ENCODE results near the gene MAN1C1. TPM values are rescaled to one million over a fixed set of nuclear protein-coding genes. Genes with fewer than 3 reads are reported as not detected.

MAN1C1 gene
- total RNA-seq, 1 experiment from 2014 or later: 1.5 TPM

GRCh38 chr1:25683177-25683576 is 66.6 kb downstream of the MAN1C1 start:
- Histone ChIP-seq H3K36me3 (ENCODE audit: control insufficient read depth, insufficient read depth, low read length) (no peaks in the 10 kb centered on the region), H3K4me3 (ENCODE audit: low read depth in 2 of 2, low read length in 2 of 2) (no peak overlapping the region), H3K4me1 (ENCODE audit: control insufficient read depth, insufficient read depth, low read length) (no peaks in the 10 kb centered on the region), H3K27me3 (ENCODE audit: control insufficient read depth, insufficient read depth, low read length) (no peaks in the 10 kb centered on the region; the same call in none of the 2 replicates), H3K27ac (ENCODE audit: low read length) (no peak overlapping the region), H3K9me3 (ENCODE audit: control insufficient read depth, insufficient read depth, low read depth, low read length) (no peaks in the 10 kb centered on the region)
- ATAC-seq: no peak
- ChIA-PET CTCF (no interaction called here), POLR2A (no interaction called here)
- TF ChIP-seq TCF7L2 (IDR thresholded peaks at IDR 0.05; ENCODE audit: low read depth, low read length): no peak
- TF ChIP-seq SIN3A (IDR thresholded peaks at IDR 0.05; ENCODE audit: borderline replicate concordance, insufficient read depth, low read depth, low read length): no peak
- no peak for TF ChIP-seq POLR2AphosphoS5 (IDR thresholded peaks at IDR 0.05; ENCODE audit: low read depth, low read length)
- TF ChIP-seq, protein P1, sequence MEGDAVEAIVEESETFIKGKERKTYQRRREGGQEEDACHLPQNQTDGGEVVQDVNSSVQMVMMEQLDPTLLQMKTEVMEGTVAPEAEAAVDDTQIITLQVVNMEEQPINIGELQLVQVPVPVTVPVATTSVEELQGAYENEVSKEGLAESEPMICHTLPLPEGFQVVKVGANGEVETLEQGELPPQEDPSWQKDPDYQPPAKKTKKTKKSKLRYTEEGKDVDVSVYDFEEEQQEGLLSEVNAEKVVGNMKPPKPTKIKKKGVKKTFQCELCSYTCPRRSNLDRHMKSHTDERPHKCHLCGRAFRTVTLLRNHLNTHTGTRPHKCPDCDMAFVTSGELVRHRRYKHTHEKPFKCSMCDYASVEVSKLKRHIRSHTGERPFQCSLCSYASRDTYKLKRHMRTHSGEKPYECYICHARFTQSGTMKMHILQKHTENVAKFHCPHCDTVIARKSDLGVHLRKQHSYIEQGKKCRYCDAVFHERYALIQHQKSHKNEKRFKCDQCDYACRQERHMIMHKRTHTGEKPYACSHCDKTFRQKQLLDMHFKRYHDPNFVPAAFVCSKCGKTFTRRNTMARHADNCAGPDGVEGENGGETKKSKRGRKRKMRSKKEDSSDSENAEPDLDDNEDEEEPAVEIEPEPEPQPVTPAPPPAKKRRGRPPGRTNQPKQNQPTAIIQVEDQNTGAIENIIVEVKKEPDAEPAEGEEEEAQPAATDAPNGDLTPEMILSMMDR (IDR thresholded peaks at IDR 0.05): no peak
- no peak for TF ChIP-seq REST (IDR thresholded peaks at IDR 0.05; ENCODE audit: insufficient read depth in 1 of 2, low read depth in 2 of 2, low read length in 1 of 2)
- BruUV-seq (replicated peaks): no TSS peak
- DNase-seq (ENCODE audit: low read depth, low spot score): no peak
- intact Hi-C loops (cut with micrococcal nuclease; ENCODE audit: unreplicated experiment): no loop called here
- in situ Hi-C loops (cut with HindIII; ENCODE audit: low pct_unique_long_range_greater_than_20kb, low sequenced_read_pairs): no loop called here

DNA sequence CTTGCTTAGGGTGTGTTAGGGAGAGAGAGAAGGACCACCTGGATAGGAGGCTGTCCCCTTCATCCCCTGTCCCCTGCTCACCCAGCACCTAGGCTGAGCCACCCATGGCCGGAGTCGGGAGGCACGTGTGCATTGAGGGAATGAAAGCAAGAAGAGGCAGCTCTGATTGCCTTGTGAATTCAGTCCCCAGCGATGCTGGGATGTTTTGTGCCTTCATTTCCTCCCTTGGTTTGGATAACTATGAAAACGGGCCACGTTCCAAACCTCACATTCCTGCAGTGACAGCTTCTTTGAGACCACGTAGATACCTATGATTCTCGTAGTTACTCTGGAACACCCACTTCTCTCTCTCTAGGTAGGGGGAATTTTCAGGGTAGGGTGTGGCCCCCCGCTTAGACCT is 67.1 kb downstream of the MAN1C1 start:
- no peaks in the 10 kb centered on the region for H3K36me3 ChIP-seq (ENCODE audit: control insufficient read depth, insufficient read depth, low read length)
- ATAC-seq (no peak), DNase-seq (ENCODE audit: low read depth, low spot score) (no peak)
- no peak overlapping the region for H3K4me3 ChIP-seq (ENCODE audit: low read depth in 2 of 2, low read length in 2 of 2)
- TF ChIP-seq POLR2AphosphoS5 (IDR thresholded peaks at IDR 0.05; ENCODE audit: low read depth, low read length): no peak
- no peak for TF ChIP-seq TCF7L2 (IDR thresholded peaks at IDR 0.05; ENCODE audit: low read depth, low read length)
- no peak for TF ChIP-seq REST (IDR thresholded peaks at IDR 0.05; ENCODE audit: insufficient read depth in 1 of 2, low read depth in 2 of 2, low read length in 1 of 2)
- TF ChIP-seq, protein P1 (IDR thresholded peaks at IDR 0.05): no peak
- TF ChIP-seq SIN3A (IDR thresholded peaks at IDR 0.05; ENCODE audit: borderline replicate concordance, insufficient read depth, low read depth, low read length): no peak
- in situ Hi-C loops (cut with HindIII; ENCODE audit: low pct_unique_long_range_greater_than_20kb, low sequenced_read_pairs) (no loop called here), intact Hi-C loops (cut with micrococcal nuclease; ENCODE audit: unreplicated experiment) (no loop called here)
- POLR2A ChIA-PET: no interaction called here
- no peak overlapping the region for H3K27ac ChIP-seq (ENCODE audit: low read length)
- H3K9me3 ChIP-seq (ENCODE audit: control insufficient read depth, insufficient read depth, low read depth, low read length): no peaks in the 10 kb centered on the region
- CTCF ChIA-PET: no interaction called here
- no TSS peak for BruUV-seq (replicated peaks)
- no peaks in the 10 kb centered on the region for H3K4me1 ChIP-seq (ENCODE audit: control insufficient read depth, insufficient read depth, low read length)
- no peaks in the 10 kb centered on the region; the same call in none of the 2 replicates for H3K27me3 ChIP-seq (ENCODE audit: control insufficient read depth, insufficient read depth, low read length)
